OCI-LY1 (cell line): Measurements from ENCODE around the gene TRIML1.

ENCODE experiments used
- H2AFZ ChIP-seq: fragments of 200-600 bp; sonication (generic), shearing (Covaris generic); 2 replicates; pipeline ENCODE4 v1.6.0; 2014; ENCODE audit warnings: antibody characterized with exemption, mild to moderate bottlenecking, low read length
- H3F3A ChIP-seq: fragments of 200-600 bp; sonication (generic), shearing (Covaris generic); 2 replicates; pipeline ENCODE4 v1.6.0; 2014; ENCODE audit warnings: mild to moderate bottlenecking, antibody characterized with exemption, low read length, moderate library complexity; ENCODE audit not compliant: insufficient read depth
- H3K27ac ChIP-seq: fragments of 200-600 bp; sonication (generic); 2 replicates; pipeline ENCODE4 v1.5.1; 2014; ENCODE audit warnings: low read length, mixed run types, mild to moderate bottlenecking, low read depth; ENCODE audit not compliant: poor library complexity, severe bottlenecking
- H3K27me3 ChIP-seq: fragments of 200-600 bp; sonication (generic); 2 replicates; pipeline ENCODE4 v1.6.0; 2014; ENCODE audit warnings: antibody characterized with exemption, mild to moderate bottlenecking, low read length, moderate library complexity; ENCODE audit not compliant: insufficient read depth
- H3K36me3 ChIP-seq: fragments of 200-600 bp; sonication (generic); 2 replicates; pipeline ENCODE4 v1.6.1; 2014; ENCODE audit warnings: mild to moderate bottlenecking, antibody characterized with exemption, low read length, moderate library complexity, mixed read lengths; ENCODE audit not compliant: insufficient read depth
- H3K4me1 ChIP-seq: fragments of 200-600 bp; sonication (generic); 2 replicates; pipeline ENCODE4 v1.5.1; 2014; ENCODE audit warnings: mild to moderate bottlenecking, low read length, moderate library complexity; ENCODE audit not compliant: insufficient read depth, severe bottlenecking
- H3K4me2 ChIP-seq: fragments of 200-600 bp; sonication (generic), shearing (Covaris generic); 2 replicates; pipeline ENCODE4 v1.6.1; 2014; ENCODE audit warnings: low read length
- H3K4me3 ChIP-seq: fragments of 200-600 bp; sonication (generic); 2 replicates; pipeline ENCODE4 v1.5.1; 2014; ENCODE audit warnings: low read length, low read depth, mild to moderate bottlenecking, mixed read lengths; ENCODE audit not compliant: poor library complexity, severe bottlenecking
- H3K79me2 ChIP-seq: fragments of 200-600 bp; shearing (Covaris generic); 2 replicates; pipeline ENCODE4 v1.6.1; 2016; ENCODE audit warnings: mixed run types, low read length, mixed read lengths; ENCODE audit not compliant: insufficient read depth
- H3K9ac ChIP-seq: fragments of 200-600 bp; sonication (generic), shearing (Covaris generic); 2 replicates; pipeline ENCODE4 v1.6.1; 2014; ENCODE audit warnings: mild to moderate bottlenecking, low read length, mixed read lengths
- H3K9me2 ChIP-seq: fragments of 200-600 bp; sonication (generic), shearing (Covaris generic); 2 replicates; pipeline ENCODE4 v1.6.1; 2014; ENCODE audit warnings: low read depth, mild to moderate bottlenecking, low read length, mixed read lengths
- H3K9me3 ChIP-seq: fragments of 200-600 bp; shearing (Covaris generic); 2 replicates; pipeline ENCODE4 v1.6.1; 2014; ENCODE audit warnings: low read length, mixed read lengths
- H4K20me1 ChIP-seq: fragments of 200-600 bp; sonication (generic), shearing (Covaris generic); 2 replicates; pipeline ENCODE4 v1.6.0; 2016; ENCODE audit warnings: mild to moderate bottlenecking, low read length; ENCODE audit not compliant: insufficient read depth
- CTCF ChIP-seq: fragments of 200-600 bp; sonication (generic), shearing (Covaris generic); IDR thresholded peaks from 2 replicates; pipeline ENCODE4 v1.5.1; 2017; ENCODE audit warnings: mild to moderate bottlenecking, antibody characterized with exemption, low read length, moderate library complexity, mixed read lengths
- EZH2 ChIP-seq: fragments of 200-600 bp; sonication (generic), shearing (Covaris generic); IDR thresholded peaks from 2 replicates; pipeline ENCODE4 v1.8.0; 2017; ENCODE audit warnings: borderline replicate concordance, mixed run types, mild to moderate bottlenecking, antibody characterized with exemption, low read length, moderate library complexity, mixed read lengths

The TRIML1 gene

GRCh38 chr4:188187106-188187505 lies 47.9 kb downstream of the TRIML1 start:
- Histone ChIP-seq H3K79me2 (no peaks in the 10 kb centered on the region), H3K4me1 (no peaks in the 10 kb centered on the region), H3K9ac (no peak overlapping the region), H2AFZ (no peak overlapping the region), H3K27ac (no peak overlapping the region), H3K36me3 (no peaks in the 10 kb centered on the region), H3K9me3 (no peaks in the 10 kb centered on the region), H3K4me3 (no peak overlapping the region), H3F3A (no peaks in the 10 kb centered on the region), H4K20me1 (no peaks in the 10 kb centered on the region), H3K9me2 (no peaks in the 10 kb centered on the region), H3K27me3 (no peaks in the 10 kb centered on the region), H3K4me2 (no peak overlapping the region)
- TF ChIP-seq EZH2 (no peak), CTCF (no peak)

GRCh38 chr4:188190461-188190860 lies 51.2 kb downstream of the TRIML1 start:
- no peak overlapping the region for H2AFZ ChIP-seq
- no peak overlapping the region for H3K4me2 ChIP-seq
- H3K27me3 ChIP-seq, result no peaks in the 10 kb centered on the region
- H3K4me1 ChIP-seq, result no peaks in the 10 kb centered on the region
- H3K9ac ChIP-seq, result no peak overlapping the region
- H3K4me3 ChIP-seq, result no peak overlapping the region
- no peaks in the 10 kb centered on the region for H3K79me2 ChIP-seq
- H3F3A ChIP-seq, result no peaks in the 10 kb centered on the region
- H3K9me3 ChIP-seq, result no peaks in the 10 kb centered on the region
- H3K36me3 ChIP-seq, result no peaks in the 10 kb centered on the region
- no peaks in the 10 kb centered on the region for H3K9me2 ChIP-seq
- no peaks in the 10 kb centered on the region for H4K20me1 ChIP-seq
- H3K27ac ChIP-seq, result no peak overlapping the region
- TF ChIP-seq EZH2 (no peak), CTCF (no peak)

- H3K4me2 ChIP-seq, result no peak overlapping the region
- no peaks in the 10 kb centered on the region for H3K27me3 ChIP-seq
- H3F3A ChIP-seq, result no peaks in the 10 kb centered on the region
- TF ChIP-seq CTCF (no peak), EZH2 (no peak)
- H3K4me1 ChIP-seq, result no peaks in the 10 kb centered on the region
- H3K36me3 ChIP-seq, result no peaks in the 10 kb centered on the region
- H3K9me2 ChIP-seq, result no peaks in the 10 kb centered on the region
- H3K9ac ChIP-seq, result no peak overlapping the region
- no peaks in the 10 kb centered on the region for H4K20me1 ChIP-seq
- no peak overlapping the region for H3K4me3 ChIP-seq
- H3K79me2 ChIP-seq, result no peaks in the 10 kb centered on the region
- no peak overlapping the region for H2AFZ ChIP-seq
- H3K9me3 ChIP-seq, result no peaks in the 10 kb centered on the region
- no peak overlapping the region for H3K27ac ChIP-seq
Observed at GRCh38 chr4:188194421-188194820, 55.2 kb downstream of the TRIML1 start.
